Measurements from ENCODE around the gene OR6N2.

OR6N2 gene

DNA sequence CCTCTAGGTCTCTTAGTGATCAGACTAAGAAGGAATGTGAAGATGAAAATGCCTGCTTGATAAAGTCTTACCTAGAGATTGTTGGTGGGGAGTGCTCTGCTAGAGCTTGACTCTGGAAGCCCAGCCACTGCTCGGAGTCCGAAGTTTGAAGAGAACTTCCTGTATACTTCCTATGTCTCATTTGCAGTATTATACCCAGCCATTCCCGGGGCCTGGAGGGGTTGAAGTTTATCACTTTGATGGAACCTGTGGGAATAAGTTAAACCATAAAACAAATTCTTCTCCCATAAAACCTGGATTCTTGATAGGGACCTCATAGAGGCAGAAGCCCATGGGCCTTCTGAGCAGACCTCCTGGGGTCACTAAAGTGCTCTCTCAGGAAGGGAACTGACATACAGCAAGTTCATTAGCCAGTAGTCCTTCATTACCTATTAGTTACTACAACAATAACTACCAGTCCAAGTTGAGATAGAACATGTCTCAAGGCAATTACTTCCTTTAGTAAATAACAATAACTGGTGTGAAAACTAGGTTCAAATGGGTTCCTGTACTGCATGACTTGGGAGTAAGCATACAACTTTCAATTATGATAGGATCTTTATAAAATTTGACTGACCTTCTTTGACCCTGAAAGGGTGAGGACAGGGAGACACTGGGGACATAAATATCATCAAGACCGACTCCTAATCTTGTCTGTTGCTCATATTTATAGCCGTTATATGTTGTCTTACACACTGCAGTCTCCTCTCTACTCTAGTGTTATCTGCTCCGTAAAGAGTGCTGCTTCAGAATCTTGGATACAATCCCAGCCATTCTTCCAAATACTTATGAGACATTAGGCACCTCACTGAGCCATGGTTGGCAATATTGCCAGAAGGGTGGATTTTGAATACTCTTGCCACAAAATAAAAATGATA, 8.8 kb downstream of the OR6N2 start, which contains the start of gene OR6N1:
Gene OR6N1 (minus strand): TSS at position 246 of the 917 bp plus-strand sequence. CDS start 5,513 bp downstream, outside the sequence.
- Histone ChIP-seq H3K27me3 (ENCODE audit: control insufficient read depth in 2 of 2, insufficient read depth in 2 of 2, low read length in 2 of 2) (no peaks in the 10 kb centered on the region), H3K9me3 (ENCODE audit: control insufficient read depth in 2 of 2, low read length in 2 of 2) (no peaks in the 10 kb centered on the region), H3K9ac (ENCODE audit: low read depth in 1 of 2, low read length in 2 of 2) (no peak within 1 kb of the TSS), H3K27ac (ENCODE audit: low read depth in 2 of 2, low read length in 2 of 2) (no peak within 1 kb of the TSS), H3K36me3 (ENCODE audit: control insufficient read depth in 2 of 2, insufficient read depth in 2 of 2, low read length in 2 of 2) (no peaks in the 10 kb centered on the region), H3K4me3 (ENCODE audit: low read length in 2 of 2) (no peak within 1 kb of the TSS), H3K4me1 (ENCODE audit: control insufficient read depth in 2 of 2, insufficient read depth in 2 of 2, low read length in 2 of 2) (no peaks in the 10 kb centered on the region)

DNA sequence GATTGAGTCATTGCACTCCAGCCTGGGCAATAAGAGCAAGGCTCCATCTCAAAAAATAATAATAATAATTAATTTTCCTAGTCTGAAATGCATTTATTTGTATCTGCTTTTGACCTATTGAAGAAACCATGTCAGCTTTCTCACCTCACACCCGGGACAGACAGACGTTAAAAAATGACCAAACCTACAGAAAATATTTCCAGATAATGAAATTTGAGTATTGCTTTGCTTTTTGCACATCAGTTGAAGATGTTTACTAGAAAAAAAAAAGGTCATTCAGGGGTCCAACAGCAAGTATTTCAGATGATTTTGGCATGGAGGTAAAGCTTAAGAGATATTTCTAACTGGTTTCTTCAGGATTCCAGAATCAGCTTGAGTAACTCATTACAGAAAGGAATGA, 26.6 kb downstream of the OR6N2 start, which contains the start of gene OR6K6:
Gene OR6K6 (plus strand): TSS at position 301 of the 400 bp plus-strand sequence. CDS start 168 bp downstream, outside the sequence.
- H3K9me3 ChIP-seq (ENCODE audit: control insufficient read depth in 2 of 2, low read length in 2 of 2) = no peaks in the 10 kb centered on the region
- H3K9ac ChIP-seq (ENCODE audit: low read depth in 1 of 2, low read length in 2 of 2) = no peak within 1 kb of the TSS
- no peaks in the 10 kb centered on the region for H3K27me3 ChIP-seq (ENCODE audit: control insufficient read depth in 2 of 2, insufficient read depth in 2 of 2, low read length in 2 of 2)

DNA sequence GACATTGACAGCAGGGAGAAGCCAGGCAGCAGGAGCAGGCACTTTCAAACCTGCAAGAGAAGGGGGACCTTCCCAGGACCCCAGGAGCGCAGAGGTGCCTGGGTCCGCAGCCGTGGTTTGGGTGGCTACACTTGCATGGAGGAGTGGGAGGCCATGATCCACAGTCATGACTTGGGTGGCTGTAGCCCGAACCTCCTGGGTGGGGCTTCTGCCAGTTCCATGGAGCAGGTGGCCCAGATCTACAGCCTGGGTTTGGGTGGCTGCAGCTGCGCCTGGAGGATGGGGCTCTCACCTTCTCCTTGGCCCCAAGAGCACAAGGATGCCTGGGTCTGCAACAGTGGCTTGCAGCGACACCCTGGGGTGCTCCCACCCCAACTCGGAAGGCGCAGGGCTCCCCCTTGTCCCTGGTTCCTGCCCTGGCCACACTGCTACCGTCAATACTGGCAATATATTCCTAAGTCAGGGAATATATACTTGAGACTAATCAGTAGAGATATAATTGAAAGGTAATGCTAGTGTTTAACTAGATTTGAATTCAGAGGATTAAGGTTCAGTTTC, 28.8 kb downstream of the OR6N2 start:
- no peaks in the 10 kb centered on the region for H3K36me3 ChIP-seq (ENCODE audit: control insufficient read depth in 2 of 2, insufficient read depth in 2 of 2, low read length in 2 of 2)
- no peaks in the 10 kb centered on the region for H3K9me3 ChIP-seq (ENCODE audit: control insufficient read depth in 2 of 2, low read length in 2 of 2)
- H3K27me3 ChIP-seq (ENCODE audit: control insufficient read depth in 2 of 2, insufficient read depth in 2 of 2, low read length in 2 of 2) = no peaks in the 10 kb centered on the region
- no peak overlapping the region for H3K4me3 ChIP-seq (ENCODE audit: low read length in 2 of 2)
- H3K9ac ChIP-seq (ENCODE audit: low read depth in 1 of 2, low read length in 2 of 2) = no peak overlapping the region
- no peaks in the 10 kb centered on the region for H3K4me1 ChIP-seq (ENCODE audit: control insufficient read depth in 2 of 2, insufficient read depth in 2 of 2, low read length in 2 of 2)
- H3K27ac ChIP-seq (ENCODE audit: low read depth in 2 of 2, low read length in 2 of 2) = no peak overlapping the region

More for the DNA sequence above, 26.6 kb downstream of the OR6N2 start, which contains the start of gene OR6K6:
- Histone ChIP-seq H3K27ac (ENCODE audit: low read depth in 2 of 2, low read length in 2 of 2) (no peak within 1 kb of the TSS), H3K4me1 (ENCODE audit: control insufficient read depth in 2 of 2, insufficient read depth in 2 of 2, low read length in 2 of 2) (no peaks in the 10 kb centered on the region), H3K36me3 (ENCODE audit: control insufficient read depth in 2 of 2, insufficient read depth in 2 of 2, low read length in 2 of 2) (no peaks in the 10 kb centered on the region), H3K4me3 (ENCODE audit: low read length in 2 of 2) (no peak within 1 kb of the TSS)

- no peaks in the 10 kb centered on the region for H3K27me3 ChIP-seq (ENCODE audit: control insufficient read depth in 2 of 2, insufficient read depth in 2 of 2, low read length in 2 of 2)
Measured at GRCh38 chr1:158735848-158736247, 45.2 kb downstream of the OR6N2 start.

GRCh38 chr1:158732524-158732923, 48.5 kb downstream of the OR6N2 start:
- Histone ChIP-seq H3K9me3 (ENCODE audit: control insufficient read depth in 2 of 2, low read length in 2 of 2) (no peaks in the 10 kb centered on the region), H3K27ac (ENCODE audit: low read depth in 2 of 2, low read length in 2 of 2) (no peak overlapping the region), H3K4me1 (ENCODE audit: control insufficient read depth in 2 of 2, insufficient read depth in 2 of 2, low read length in 2 of 2) (no peaks in the 10 kb centered on the region), H3K4me3 (ENCODE audit: low read length in 2 of 2) (no peak overlapping the region), H3K27me3 (ENCODE audit: control insufficient read depth in 2 of 2, insufficient read depth in 2 of 2, low read length in 2 of 2) (no peaks in the 10 kb centered on the region), H3K36me3 (ENCODE audit: control insufficient read depth in 2 of 2, insufficient read depth in 2 of 2, low read length in 2 of 2) (no peaks in the 10 kb centered on the region), H3K9ac (ENCODE audit: low read depth in 1 of 2, low read length in 2 of 2) (no peak overlapping the region)

More at GRCh38 chr1:158735848-158736247, 45.2 kb downstream of the OR6N2 start:
- Histone ChIP-seq H3K9ac (ENCODE audit: low read depth in 1 of 2, low read length in 2 of 2) (no peak overlapping the region), H3K4me1 (ENCODE audit: control insufficient read depth in 2 of 2, insufficient read depth in 2 of 2, low read length in 2 of 2) (no peaks in the 10 kb centered on the region), H3K9me3 (ENCODE audit: control insufficient read depth in 2 of 2, low read length in 2 of 2) (no peaks in the 10 kb centered on the region), H3K4me3 (ENCODE audit: low read length in 2 of 2) (no peak overlapping the region), H3K27ac (ENCODE audit: low read depth in 2 of 2, low read length in 2 of 2) (no peak overlapping the region), H3K36me3 (ENCODE audit: control insufficient read depth in 2 of 2, insufficient read depth in 2 of 2, low read length in 2 of 2) (no peaks in the 10 kb centered on the region)

DNA sequence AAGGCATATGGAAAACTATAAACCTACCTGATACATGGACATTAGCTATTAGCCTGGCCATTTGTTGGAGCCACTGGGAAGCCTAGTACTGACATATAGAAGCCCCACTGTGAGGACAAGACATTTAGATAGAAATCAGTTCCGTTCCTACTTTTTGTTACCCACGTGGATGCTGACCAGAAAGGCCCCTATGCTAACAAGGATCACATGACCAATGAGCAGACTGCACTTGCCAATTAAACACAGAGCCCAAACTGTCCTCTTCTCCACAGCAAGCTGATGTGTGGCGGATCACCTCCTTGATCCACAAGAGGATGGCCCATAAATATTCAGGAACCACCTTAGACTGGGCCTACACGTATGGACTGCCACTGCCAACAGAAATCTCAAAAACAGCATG, 49.3 kb downstream of the OR6N2 start:
- H3K4me3 ChIP-seq (ENCODE audit: low read length in 2 of 2) = no peak overlapping the region
- no peak overlapping the region for H3K9ac ChIP-seq (ENCODE audit: low read depth in 1 of 2, low read length in 2 of 2)
- no peaks in the 10 kb centered on the region for H3K4me1 ChIP-seq (ENCODE audit: control insufficient read depth in 2 of 2, insufficient read depth in 2 of 2, low read length in 2 of 2)
- no peak overlapping the region for H3K27ac ChIP-seq (ENCODE audit: low read depth in 2 of 2, low read length in 2 of 2)
- no peaks in the 10 kb centered on the region for H3K36me3 ChIP-seq (ENCODE audit: control insufficient read depth in 2 of 2, insufficient read depth in 2 of 2, low read length in 2 of 2)
- no peaks in the 10 kb centered on the region for H3K27me3 ChIP-seq (ENCODE audit: control insufficient read depth in 2 of 2, insufficient read depth in 2 of 2, low read length in 2 of 2)
- no peaks in the 10 kb centered on the region for H3K9me3 ChIP-seq (ENCODE audit: control insufficient read depth in 2 of 2, low read length in 2 of 2)

GRCh38 chr1:158730453-158730852, 50.6 kb downstream of the OR6N2 start:
- no peaks in the 10 kb centered on the region for H3K9me3 ChIP-seq (ENCODE audit: control insufficient read depth in 2 of 2, low read length in 2 of 2)
- no peak overlapping the region for H3K9ac ChIP-seq (ENCODE audit: low read depth in 1 of 2, low read length in 2 of 2)
- no peaks in the 10 kb centered on the region for H3K27me3 ChIP-seq (ENCODE audit: control insufficient read depth in 2 of 2, insufficient read depth in 2 of 2, low read length in 2 of 2)
- no peak overlapping the region for H3K4me3 ChIP-seq (ENCODE audit: low read length in 2 of 2)
- no peak overlapping the region for H3K27ac ChIP-seq (ENCODE audit: low read depth in 2 of 2, low read length in 2 of 2)
- no peaks in the 10 kb centered on the region for H3K36me3 ChIP-seq (ENCODE audit: control insufficient read depth in 2 of 2, insufficient read depth in 2 of 2, low read length in 2 of 2)
- no peaks in the 10 kb centered on the region for H3K4me1 ChIP-seq (ENCODE audit: control insufficient read depth in 2 of 2, insufficient read depth in 2 of 2, low read length in 2 of 2)

DNA sequence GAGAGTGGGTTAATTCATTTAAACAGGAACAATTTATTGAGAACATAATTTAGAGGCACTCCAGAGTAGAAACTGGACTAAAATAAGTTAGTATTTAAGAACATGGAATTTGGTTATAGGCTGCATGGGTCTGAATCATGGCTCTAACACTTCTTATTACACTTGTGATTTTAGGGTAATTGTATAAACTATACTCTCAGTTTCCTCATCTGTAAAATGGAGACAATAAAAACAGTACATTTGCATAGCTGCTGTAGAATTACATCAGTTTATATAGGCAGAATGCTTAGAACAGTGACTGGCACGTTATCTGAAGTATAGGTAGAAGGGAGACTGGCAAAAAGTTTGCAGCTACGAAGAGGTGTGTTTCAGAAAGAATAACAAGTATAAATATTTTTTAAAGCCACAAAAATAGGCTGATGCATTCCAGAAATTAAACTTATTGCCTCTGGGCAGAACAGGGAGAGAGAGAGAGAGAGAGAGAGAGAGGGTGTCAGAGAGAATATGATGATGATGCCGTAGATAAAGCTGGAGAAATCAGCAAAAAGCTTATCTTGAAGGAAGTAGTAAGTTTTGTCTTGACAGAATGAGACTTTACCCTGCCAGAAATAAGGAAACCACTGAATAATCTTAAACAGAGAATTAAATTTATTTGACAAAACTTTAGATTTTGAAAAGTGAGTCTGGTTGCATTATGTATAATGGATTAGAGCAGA, 52.3 kb downstream of the OR6N2 start:
- H3K27ac ChIP-seq (ENCODE audit: low read depth in 2 of 2, low read length in 2 of 2) = no peak overlapping the region
- H3K36me3 ChIP-seq (ENCODE audit: control insufficient read depth in 2 of 2, insufficient read depth in 2 of 2, low read length in 2 of 2) = no peaks in the 10 kb centered on the region
- H3K9me3 ChIP-seq (ENCODE audit: control insufficient read depth in 2 of 2, low read length in 2 of 2) = no peaks in the 10 kb centered on the region
- H3K9ac ChIP-seq (ENCODE audit: low read depth in 1 of 2, low read length in 2 of 2) = no peak overlapping the region
- H3K27me3 ChIP-seq (ENCODE audit: control insufficient read depth in 2 of 2, insufficient read depth in 2 of 2, low read length in 2 of 2) = no peaks in the 10 kb centered on the region
- no peaks in the 10 kb centered on the region for H3K4me1 ChIP-seq (ENCODE audit: control insufficient read depth in 2 of 2, insufficient read depth in 2 of 2, low read length in 2 of 2)
- no peak overlapping the region for H3K4me3 ChIP-seq (ENCODE audit: low read length in 2 of 2)

DNA sequence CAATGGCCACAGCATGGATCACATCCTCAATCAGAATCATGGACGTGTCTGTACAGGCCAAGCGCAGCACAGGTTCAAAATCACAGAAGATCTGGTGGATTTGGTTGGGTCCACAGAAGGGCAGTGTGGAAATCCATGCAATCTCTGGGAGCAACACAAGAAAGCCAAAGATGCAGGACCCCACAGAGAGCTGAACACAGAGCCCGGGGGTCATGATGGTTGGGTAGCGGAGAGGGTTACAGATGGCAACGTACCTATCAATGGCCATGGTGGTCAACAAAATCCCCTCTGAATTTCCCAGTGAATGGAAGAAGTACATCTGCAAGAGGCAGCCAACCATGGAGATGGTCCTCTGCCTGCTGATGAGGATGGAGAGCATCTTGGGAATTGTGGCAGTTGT, 56.6 kb downstream of the OR6N2 start:
- Histone ChIP-seq H3K27me3 (ENCODE audit: control insufficient read depth in 2 of 2, insufficient read depth in 2 of 2, low read length in 2 of 2) (no peaks in the 10 kb centered on the region), H3K4me3 (ENCODE audit: low read length in 2 of 2) (no peak overlapping the region), H3K4me1 (ENCODE audit: control insufficient read depth in 2 of 2, insufficient read depth in 2 of 2, low read length in 2 of 2) (no peaks in the 10 kb centered on the region), H3K9me3 (ENCODE audit: control insufficient read depth in 2 of 2, low read length in 2 of 2) (no peaks in the 10 kb centered on the region), H3K9ac (ENCODE audit: low read depth in 1 of 2, low read length in 2 of 2) (no peak overlapping the region), H3K36me3 (ENCODE audit: control insufficient read depth in 2 of 2, insufficient read depth in 2 of 2, low read length in 2 of 2) (no peaks in the 10 kb centered on the region), H3K27ac (ENCODE audit: low read depth in 2 of 2, low read length in 2 of 2) (no peak overlapping the region)
